GM18498 (cell line): ENCODE results near the gene GUCD1.
A peak's percentile ranks its signal among the peaks of the same experiment; 100 is the strongest.
"Not testable (repeated sequence)": the region's sequence is repeated elsewhere in the genome, so short reads cannot be mapped to it uniquely, and the experiment has no call there.

Experiments
- ATAC-seq: cut with Tn5 transposase; IDR thresholded peaks from one replicate; pipeline ENCODE4 v1.9.1; 2021; ENCODE audit warnings: mild to moderate bottlenecking, moderate library complexity; ENCODE audit not compliant: unreplicated experiment

Gene GUCD1

GRCh38 chr22:24566899-24567511 is 12.1 kb upstream of the GUCD1 start:
- no peak for ATAC-seq

GRCh38 chr22:24565077-24565476 is 10.1 kb upstream of the GUCD1 start:
- ATAC-seq, result no peak

GRCh38 chr22:24564376-24565058 is 9.6 kb upstream of the GUCD1 start:
- ATAC-seq, result no peak

- no peak for ATAC-seq
Measured at GRCh38 chr22:24563246-24563645, 8.3 kb upstream of the GUCD1 start.

- ATAC-seq, result no peak
Measured at GRCh38 chr22:24559471-24559870, 4.5 kb upstream of the GUCD1 start.

GRCh38 chr22:24555165-24556039 is 464 bp upstream of the GUCD1 start, which contains the start of gene SNRPD3:
Gene SNRPD3 (plus strand): TSS chr22:24555999. CDS start chr22:24557675, 1,676 bp downstream.
- ATAC-seq, result peak; percentile 81

- ATAC-seq, result no peak
Measured at GRCh38 chr22:24553597-24554312, 1.2 kb downstream of the GUCD1 start.

- not testable (repeated sequence) for ATAC-seq
Measured at GRCh38 chr22:24552503-24553286, 2.2 kb downstream of the GUCD1 start.

- no peak for ATAC-seq
Measured at GRCh38 chr22:24550902-24551435, 4.0 kb downstream of the GUCD1 start.

- ATAC-seq, result no peak
Measured at GRCh38 chr22:24550028-24550901, 4.7 kb downstream of the GUCD1 start.

- no peak for ATAC-seq
Measured at GRCh38 chr22:24548812-24549211, 6.1 kb downstream of the GUCD1 start.

- ATAC-seq, result no peak
Measured at GRCh38 chr22:24543679-24544243, 11.2 kb downstream of the GUCD1 start.

GRCh38 chr22:24543185-24543601 is 11.7 kb downstream of the GUCD1 start:
- ATAC-seq, result no peak

GRCh38 chr22:24542641-24543040 is 12.3 kb downstream of the GUCD1 start:
- ATAC-seq, result no peak

GRCh38 chr22:24541681-24542515 is 13.0 kb downstream of the GUCD1 start:
- ATAC-seq, result no peak

- no peak for ATAC-seq
Measured at GRCh38 chr22:24540470-24540869, 14.5 kb downstream of the GUCD1 start.

GRCh38 chr22:24536089-24536488 is 18.8 kb downstream of the GUCD1 start:
- ATAC-seq, result no peak

- ATAC-seq, result no peak
Measured at GRCh38 chr22:24535348-24535747, 19.6 kb downstream of the GUCD1 start.
